Keratinocyte (primary cell): Measurements from ENCODE around the gene MEGF11. TPM values are rescaled to one million over a fixed set of nuclear protein-coding genes. Genes with fewer than 3 reads are reported as not detected.

Experiments used
- DNase-seq: peaks from one replicate; pipeline ENCODE4 v3.0.0-alpha.2; 2011; ENCODE audit warnings: low read depth, missing footprints, low spot score
- FAIRE-seq: peaks from 2 replicates; lab custom pipeline; 2011; peaks lifted over from hg19 to GRCh38; lab: Jason Lieb, UNC
- H2AFZ ChIP-seq: 2 replicates; pipeline ENCODE4 v1.6.0; 2012; ENCODE audit warnings: low read length, control low read depth, inconsistent platforms; ENCODE audit not compliant: control insufficient read depth
- H3K27ac ChIP-seq: 2 replicates; pipeline ENCODE4 v1.5.1; 2011; ENCODE audit warnings: low read length; ENCODE audit not compliant: control insufficient read depth, insufficient read depth
- H3K27me3 ChIP-seq: 3 replicates; pipeline ENCODE4 v1.6.0; 2011; ENCODE audit warnings: low read length; ENCODE audit not compliant: control insufficient read depth, insufficient read depth; ENCODE audit errors: extremely low read depth
- H3K36me3 ChIP-seq, 2 experiments: 2 replicates in 1 of 2; 3 replicates in 1 of 2; pipeline ENCODE4 v1.5.1; 2011; ENCODE audit warnings: low read length in 2 of 2, mild to moderate bottlenecking in 1 of 2; ENCODE audit not compliant: control insufficient read depth in 2 of 2, insufficient read depth in 2 of 2; ENCODE audit errors: extremely low read depth in 1 of 2
- H3K4me1 ChIP-seq: 3 replicates; pipeline ENCODE4 v1.5.1; 2011; ENCODE audit warnings: low read length; ENCODE audit not compliant: control insufficient read depth, insufficient read depth; ENCODE audit errors: extremely low read depth
- H3K4me2 ChIP-seq: 3 replicates; pipeline ENCODE4 v1.6.0; 2011; ENCODE audit warnings: low read depth, low read length; ENCODE audit not compliant: control insufficient read depth, insufficient read depth; ENCODE audit errors: extremely low read depth
- H3K4me3 ChIP-seq, 3 experiments: fragments of 200-600 bp in 1 of 3; sonication (generic) in 1 of 3; 2 replicates in 2 of 3; 3 replicates in 1 of 3; pipeline ENCODE4 v1.5.1; 2011 to 2016; ENCODE audit warnings: low read length in 3 of 3, mild to moderate bottlenecking in 3 of 3, control low read depth in 2 of 3, inconsistent platforms in 1 of 3, low read depth in 1 of 3, mixed read lengths in 1 of 3, mixed run types in 1 of 3, moderate library complexity in 1 of 3; ENCODE audit not compliant: control insufficient read depth in 2 of 3, insufficient read depth in 2 of 3; ENCODE audit errors: extremely low read depth in 1 of 3
- H3K79me2 ChIP-seq: 2 replicates; pipeline ENCODE4 v1.6.0; 2012; ENCODE audit warnings: low read length; ENCODE audit not compliant: control insufficient read depth, insufficient read depth
- H3K9ac ChIP-seq: 3 replicates; pipeline ENCODE4 v1.6.0; 2011; ENCODE audit warnings: low read length; ENCODE audit not compliant: control insufficient read depth, insufficient read depth; ENCODE audit errors: extremely low read depth
- H3K9me1 ChIP-seq: 3 replicates; pipeline ENCODE4 v1.6.0; 2011; ENCODE audit warnings: low read length; ENCODE audit not compliant: control insufficient read depth, insufficient read depth; ENCODE audit errors: extremely low read depth
- H3K9me3 ChIP-seq: 2 replicates; pipeline ENCODE4 v1.5.1; 2012; ENCODE audit warnings: low read depth, low read length; ENCODE audit not compliant: control insufficient read depth
- H4K20me1 ChIP-seq: 3 replicates; pipeline ENCODE4 v1.6.0; 2011; ENCODE audit warnings: low read length; ENCODE audit not compliant: control insufficient read depth, insufficient read depth; ENCODE audit errors: extremely low read depth
- EZH2 ChIP-seq: IDR thresholded peaks from one replicate; pipeline ENCODE4 v1.6.1; 2012; ENCODE audit warnings: inconsistent platforms, mild to moderate bottlenecking, low read length, moderate library complexity
- dilution Hi-C: fragments of 300-500 bp; cut with MboI; formaldehyde crosslinking; loops from one replicate; pipeline ENCODE4 v1.7.0; 2020; ENCODE audit warnings: low sequenced_read_pairs; ENCODE audit not compliant: extremely low pct_ligation_motif_present
- polyA plus RNA-seq, 5 experiments: library from polyadenylated mRNA; depleted of rRNA in 3 of 5; stranded (reverse) in 3 of 5; stranded (forward) in 1 of 5; unstranded in 1 of 5; fragments of >200 nt; gene quantifications; 1 replicate in 1 of 5; 2 replicates in 3 of 5; 3 replicates in 1 of 5; pipeline versions ENCODE4 v1.2.1 to v1.2.3, GENCODE V29; 2011 to 2012; ENCODE audit warnings: missing spikeins in 2 of 5, low read depth in 1 of 5, low replicate concordance in 1 of 5
- TF ChIP-seq, protein P1 (sequence below), 3 experiments: IDR thresholded peaks in 1 of 3; conservative IDR thresholded peaks in 1 of 3; optimal IDR thresholded peaks in 1 of 3; 2 replicates in 2 of 3; 3 replicates in 1 of 3; pipeline versions ENCODE3 to v1.5.1; 2011; ENCODE audit warnings: low read length in 3 of 3, mild to moderate bottlenecking in 3 of 3, moderate library complexity in 2 of 3, control low read depth in 1 of 3, inconsistent platforms in 1 of 3; ENCODE audit not compliant: insufficient read depth in 2 of 3; ENCODE audit errors: extremely low read depth in 1 of 3

The MEGF11 gene
- polyA plus RNA-seq, 1 donor (not counting 4 experiments of a cell fraction or from before 2014, with no cell fraction given): not detected

DNA sequence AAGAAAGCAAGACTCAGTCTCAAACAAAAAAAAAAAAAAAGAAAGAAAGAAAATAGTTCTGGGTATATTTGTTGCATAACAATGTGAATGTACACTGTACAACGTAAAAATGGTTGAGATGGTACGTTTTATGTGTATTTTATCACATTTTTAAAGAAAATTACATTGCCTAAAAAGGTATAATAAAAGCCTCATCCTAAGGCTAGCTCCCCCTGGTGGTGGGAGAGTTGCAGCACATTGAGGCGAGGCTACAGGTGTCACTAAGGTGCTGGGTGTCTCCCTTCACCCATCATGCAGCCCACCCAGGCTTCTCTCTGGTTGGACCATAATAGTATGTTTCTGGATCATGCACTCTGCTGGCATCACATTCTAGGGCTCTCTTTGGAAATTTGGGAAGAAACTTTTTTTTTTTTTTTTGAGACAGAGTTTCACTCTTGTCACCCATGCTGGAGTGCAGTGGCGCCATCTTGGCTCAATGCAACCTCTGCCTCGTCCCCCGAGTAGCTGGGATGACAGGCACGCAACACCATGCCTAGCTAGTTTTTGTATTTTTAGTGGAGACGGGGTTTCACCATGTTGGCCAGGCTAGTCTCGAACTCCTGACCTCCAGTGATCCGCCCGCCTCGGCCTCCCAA is 396.6 kb downstream of the MEGF11 start:
- Histone ChIP-seq H3K27ac (no peak overlapping the region), H4K20me1 (no peaks in the 10 kb centered on the region), H3K9ac (no peak overlapping the region), H3K4me2 (no peak overlapping the region), H3K4me1 (no peaks in the 10 kb centered on the region), H3K36me3 (no peaks in the 10 kb centered on the region), H3K27me3 (peaks cover 3% of the 10 kb centered on the region), H3K9me1 (no peaks in the 10 kb centered on the region), H3K79me2 (no peaks in the 10 kb centered on the region), H3K9me3 (no peaks in the 10 kb centered on the region), H2AFZ (no peak overlapping the region), H3K4me3 (no peak overlapping the region)
- dilution Hi-C loops: no loop called here
- no peak for TF ChIP-seq EZH2
- TF ChIP-seq, protein P1, sequence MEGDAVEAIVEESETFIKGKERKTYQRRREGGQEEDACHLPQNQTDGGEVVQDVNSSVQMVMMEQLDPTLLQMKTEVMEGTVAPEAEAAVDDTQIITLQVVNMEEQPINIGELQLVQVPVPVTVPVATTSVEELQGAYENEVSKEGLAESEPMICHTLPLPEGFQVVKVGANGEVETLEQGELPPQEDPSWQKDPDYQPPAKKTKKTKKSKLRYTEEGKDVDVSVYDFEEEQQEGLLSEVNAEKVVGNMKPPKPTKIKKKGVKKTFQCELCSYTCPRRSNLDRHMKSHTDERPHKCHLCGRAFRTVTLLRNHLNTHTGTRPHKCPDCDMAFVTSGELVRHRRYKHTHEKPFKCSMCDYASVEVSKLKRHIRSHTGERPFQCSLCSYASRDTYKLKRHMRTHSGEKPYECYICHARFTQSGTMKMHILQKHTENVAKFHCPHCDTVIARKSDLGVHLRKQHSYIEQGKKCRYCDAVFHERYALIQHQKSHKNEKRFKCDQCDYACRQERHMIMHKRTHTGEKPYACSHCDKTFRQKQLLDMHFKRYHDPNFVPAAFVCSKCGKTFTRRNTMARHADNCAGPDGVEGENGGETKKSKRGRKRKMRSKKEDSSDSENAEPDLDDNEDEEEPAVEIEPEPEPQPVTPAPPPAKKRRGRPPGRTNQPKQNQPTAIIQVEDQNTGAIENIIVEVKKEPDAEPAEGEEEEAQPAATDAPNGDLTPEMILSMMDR (optimal IDR thresholded peaks at IDR 0.05 in 1 of 3, IDR thresholded peaks at IDR 0.05 in 1 of 3, conservative IDR thresholded peaks at IDR 0.05 in 1 of 3; ENCODE audit: extremely low read depth in 1 of 3, insufficient read depth in 2 of 3, low read length in 3 of 3): peak; percentile 83 to 96 (median 87)
- FAIRE-seq (no peak), DNase-seq (no peak)

DNA sequence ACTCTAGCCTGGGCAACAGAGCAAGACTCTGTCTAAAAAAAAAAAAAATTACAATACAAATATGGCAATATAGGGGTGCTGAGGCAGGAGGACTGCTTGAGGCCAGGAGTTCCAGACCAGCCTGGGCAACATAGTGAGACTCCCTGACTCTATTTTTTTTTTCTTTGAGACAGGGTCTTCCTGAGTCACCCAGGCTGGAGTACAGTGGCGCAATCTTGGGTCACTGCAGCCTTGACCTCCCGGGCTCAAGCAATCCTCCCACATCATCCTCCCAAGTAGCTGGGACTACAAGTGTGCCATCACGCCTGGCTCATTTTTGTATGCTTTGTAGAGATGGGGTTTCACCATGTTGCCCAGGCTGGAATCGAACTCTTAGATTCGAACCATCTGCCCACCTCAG is 401.6 kb downstream of the MEGF11 start:
- Histone ChIP-seq H3K4me3 (no peak overlapping the region), H3K27ac (no peak overlapping the region), H3K4me1 (no peaks in the 10 kb centered on the region), H3K4me2 (no peak overlapping the region), H2AFZ (no peak overlapping the region), H4K20me1 (no peaks in the 10 kb centered on the region), H3K9me3 (no peaks in the 10 kb centered on the region), H3K9ac (no peak overlapping the region), H3K79me2 (no peaks in the 10 kb centered on the region), H3K9me1 (no peaks in the 10 kb centered on the region), H3K36me3 (no peaks in the 10 kb centered on the region), H3K27me3 (no peaks in the 10 kb centered on the region)
- TF ChIP-seq EZH2: no peak
- TF ChIP-seq, protein P1 (optimal IDR thresholded peaks at IDR 0.05 in 1 of 3, IDR thresholded peaks at IDR 0.05 in 1 of 3, conservative IDR thresholded peaks at IDR 0.05 in 1 of 3; ENCODE audit: extremely low read depth in 1 of 3, insufficient read depth in 2 of 3, low read length in 3 of 3): no peak
- FAIRE-seq (no peak), DNase-seq (no peak)
- dilution Hi-C loops: no loop called here
